Activated T-cell treated with anti-CD3 and anti-CD28 coated beads, Interleukin-2, amount 50 U/mL, for 72 hours (primary cell): ENCODE results near the gene EBF3. TPM values are rescaled to one million over a fixed set of nuclear protein-coding genes. Genes with fewer than 3 reads are reported as not detected.
"Not testable (repeated sequence)": the region's sequence is repeated elsewhere in the genome, so short reads cannot be mapped to it uniquely, and the experiment has no call there.

Source experiments
- ATAC-seq, 2 donors: fragments of 150-1000 bp; cut with Tn5 transposase; replicated peaks in 1 of 2; 2 replicates each; pipeline ENCODE4 v1.10.0; 2021; ENCODE audit warnings: moderate library complexity in 2 of 2, mild to moderate bottlenecking in 1 of 2
- DNase-seq, 2 donors: peaks; one replicate each; pipeline ENCODE4 v3.0.0; 2021 to 2022; ENCODE audit warnings: mixed read lengths in 1 of 2
- H3K27ac Mint-ChIP-seq: one replicate; pipeline ENCODE4 v1.8.0; 2022; ENCODE audit warnings: mild to moderate bottlenecking, moderate library complexity, mixed read lengths
- H3K27me3 Mint-ChIP-seq: one replicate; pipeline ENCODE4 v1.8.0; 2022; ENCODE audit warnings: low read depth, mixed read lengths
- H3K36me3 Mint-ChIP-seq, 2 donors: one replicate each; pipeline ENCODE4 v1.8.0; 2022; ENCODE audit warnings: mixed read lengths in 2 of 2, mild to moderate bottlenecking in 1 of 2; ENCODE audit not compliant: insufficient read depth in 2 of 2
- H3K4me1 Mint-ChIP-seq: one replicate; pipeline ENCODE4 v1.8.0; 2022; ENCODE audit warnings: low read depth, mixed read lengths
- H3K4me3 Mint-ChIP-seq, 2 donors: one replicate each; pipeline ENCODE4 v1.8.0; 2022; ENCODE audit warnings: mild to moderate bottlenecking in 2 of 2, mixed read lengths in 2 of 2, moderate library complexity in 2 of 2
- H3K9me3 Mint-ChIP-seq, 2 donors: one replicate each; pipeline ENCODE4 v1.8.0; 2022; ENCODE audit warnings: mixed read lengths in 2 of 2
- total RNA-seq, 2 donors: library from RNA; stranded (reverse); gene quantifications; one replicate each; pipeline ENCODE4 v1.2.3, GENCODE V29; 2022

Gene EBF3
- total RNA-seq, 2 donors from 2014 or later: not detected

DNA sequence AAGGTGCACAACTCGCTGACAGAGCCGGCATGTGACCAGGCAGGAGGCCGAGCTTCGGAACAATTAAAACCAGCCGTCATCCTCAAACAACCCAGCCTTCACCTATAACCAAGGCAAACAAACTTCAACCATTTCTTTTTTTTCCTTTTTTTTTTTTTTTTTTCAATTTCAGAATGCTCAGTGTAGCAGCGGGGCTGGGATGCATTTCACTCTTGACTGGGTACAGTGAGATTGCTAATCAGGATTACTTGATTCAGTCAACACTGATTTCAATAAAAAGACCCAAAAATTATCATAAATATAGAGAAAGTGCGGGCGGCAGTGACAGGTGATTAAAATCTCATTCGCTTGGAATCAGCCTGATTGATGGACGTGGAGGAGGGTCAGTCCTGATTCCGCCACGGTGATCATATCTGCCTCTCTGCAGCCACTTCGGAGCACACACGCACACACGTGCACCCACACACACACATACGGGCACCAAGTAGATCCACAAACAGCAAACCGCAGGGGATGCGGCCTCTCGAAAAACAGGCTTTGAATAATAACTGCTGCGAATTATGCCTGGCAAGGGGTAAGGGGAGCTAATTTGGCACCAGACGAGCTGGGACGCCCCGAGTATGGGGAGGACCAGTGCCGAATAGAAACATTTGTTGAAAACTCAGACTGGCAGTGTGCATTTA, 31.2 kb downstream of the EBF3 start:
- H3K9me3 Mint-ChIP-seq: no peaks in the 10 kb centered on the region
- H3K27me3 Mint-ChIP-seq: no peaks in the 10 kb centered on the region
- DNase-seq (no peak), ATAC-seq (no peak)
- no peak overlapping the region for H3K4me3 Mint-ChIP-seq
- no peaks in the 10 kb centered on the region for H3K4me1 Mint-ChIP-seq
- no peaks in the 10 kb centered on the region for H3K36me3 Mint-ChIP-seq
- H3K27ac Mint-ChIP-seq: no peak overlapping the region

GRCh38 chr10:129932182-129932581, 31.9 kb downstream of the EBF3 start:
- no peak for DNase-seq
- no peak overlapping the region for H3K27ac Mint-ChIP-seq
- peaks cover 6% of the 10 kb centered on the region for H3K27me3 Mint-ChIP-seq
- no peak for ATAC-seq
- H3K4me3 Mint-ChIP-seq: no peak overlapping the region
- no peaks in the 10 kb centered on the region for H3K36me3 Mint-ChIP-seq
- no peaks in the 10 kb centered on the region for H3K4me1 Mint-ChIP-seq
- no peaks in the 10 kb centered on the region for H3K9me3 Mint-ChIP-seq

DNA sequence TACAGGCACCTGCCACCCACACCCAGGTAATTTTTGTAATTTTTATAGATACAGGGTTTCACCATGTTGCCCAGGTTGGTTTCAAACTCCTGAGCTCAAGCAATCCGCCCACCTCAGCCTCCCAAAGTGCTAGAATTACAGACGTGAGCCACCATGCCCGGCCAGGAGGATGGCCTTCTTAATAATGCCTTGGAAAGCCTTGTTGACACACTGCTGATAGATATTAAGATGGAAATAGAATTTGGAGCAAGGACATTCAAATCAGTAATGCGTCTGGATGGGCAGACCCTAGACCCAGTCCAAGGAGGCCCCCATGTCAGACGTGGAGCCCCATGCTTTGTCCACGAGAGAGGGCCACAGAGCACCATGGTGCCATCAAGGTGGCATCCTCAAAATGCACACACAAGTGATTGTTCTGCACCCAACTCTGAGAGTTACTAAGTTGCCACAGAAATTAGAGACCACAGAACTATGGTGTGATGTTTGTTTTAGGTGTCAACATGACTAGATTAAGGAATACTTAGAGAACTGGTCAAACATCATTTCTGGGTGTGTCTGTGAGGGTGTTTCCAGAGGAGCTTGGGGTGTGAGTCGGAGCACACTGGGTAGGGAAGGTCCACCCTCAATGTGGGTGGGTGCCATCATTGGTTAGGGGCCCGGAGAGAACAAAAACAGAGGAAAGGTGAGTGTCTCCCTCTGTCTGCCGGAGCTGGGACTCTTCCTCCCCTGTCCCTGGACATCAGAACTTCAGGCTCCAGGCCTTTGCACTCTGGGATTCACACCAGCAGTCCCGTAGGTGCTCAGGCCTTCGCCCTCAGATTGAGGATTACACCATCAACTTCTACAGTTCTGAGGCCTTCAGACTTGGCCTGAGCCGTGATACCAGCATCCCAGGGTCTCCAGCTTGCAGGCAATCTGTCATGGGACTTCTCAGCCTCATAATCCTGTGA, 34.5 kb downstream of the EBF3 start:
- no peak for ATAC-seq
- H3K4me3 Mint-ChIP-seq: no peak overlapping the region
- no peak for DNase-seq
- H3K4me1 Mint-ChIP-seq: no peaks in the 10 kb centered on the region
- no peak overlapping the region for H3K27ac Mint-ChIP-seq
- H3K27me3 Mint-ChIP-seq: peaks cover 6% of the 10 kb centered on the region
- no peaks in the 10 kb centered on the region for H3K9me3 Mint-ChIP-seq
- no peaks in the 10 kb centered on the region for H3K36me3 Mint-ChIP-seq

DNA sequence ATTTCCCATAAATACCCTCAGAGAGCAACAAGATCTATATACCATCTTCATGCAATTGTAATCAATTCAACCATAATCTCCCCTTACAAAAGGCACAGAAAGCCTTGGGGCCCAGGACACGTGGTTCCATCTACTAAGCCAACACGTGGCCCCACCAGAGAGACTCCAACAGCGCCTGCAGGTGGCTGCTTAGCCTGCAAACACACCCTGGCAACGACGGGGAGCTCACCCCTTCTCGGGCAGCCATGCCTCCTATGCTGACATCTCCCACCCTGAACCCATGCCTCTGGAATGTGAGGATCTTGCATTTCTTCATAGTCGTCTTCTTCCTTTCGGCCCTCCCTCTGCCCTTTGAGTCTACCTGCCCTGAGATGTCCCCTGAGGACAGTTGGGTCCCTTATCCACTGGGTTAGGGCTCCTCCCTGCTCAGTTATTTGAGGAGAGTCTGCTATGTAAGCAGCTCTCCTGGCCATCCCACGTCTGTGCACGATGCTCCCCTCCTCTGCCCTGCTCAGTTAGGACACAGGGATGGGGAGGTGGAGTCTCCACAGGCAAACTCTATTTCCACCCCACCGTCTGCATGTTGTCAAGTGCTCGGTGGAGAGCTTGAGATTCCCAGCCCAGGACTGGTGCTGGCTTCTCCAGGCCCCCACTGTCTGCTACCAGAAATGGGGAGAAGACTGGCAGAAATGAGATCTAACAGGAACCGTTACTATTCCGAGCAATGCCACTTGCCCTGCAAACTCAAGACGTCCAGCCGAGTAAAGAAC, 36.5 kb downstream of the EBF3 start:
- no peak overlapping the region for H3K27ac Mint-ChIP-seq
- no peak for DNase-seq
- no peak overlapping the region for H3K4me3 Mint-ChIP-seq
- no peaks in the 10 kb centered on the region for H3K9me3 Mint-ChIP-seq
- ATAC-seq: no peak
- no peaks in the 10 kb centered on the region for H3K36me3 Mint-ChIP-seq
- H3K4me1 Mint-ChIP-seq: no peaks in the 10 kb centered on the region
- peaks cover 6% of the 10 kb centered on the region for H3K27me3 Mint-ChIP-seq

- no peak for ATAC-seq
- no peaks in the 10 kb centered on the region for H3K36me3 Mint-ChIP-seq
- peaks cover 6% of the 10 kb centered on the region for H3K27me3 Mint-ChIP-seq
- no peak for DNase-seq
- no peaks in the 10 kb centered on the region for H3K4me1 Mint-ChIP-seq
- H3K27ac Mint-ChIP-seq: no peak overlapping the region
- no peak overlapping the region for H3K4me3 Mint-ChIP-seq
- H3K9me3 Mint-ChIP-seq: no peaks in the 10 kb centered on the region
These were observed 37.7 kb downstream of the EBF3 start for GRCh38 chr10:129926066-129927055.

DNA sequence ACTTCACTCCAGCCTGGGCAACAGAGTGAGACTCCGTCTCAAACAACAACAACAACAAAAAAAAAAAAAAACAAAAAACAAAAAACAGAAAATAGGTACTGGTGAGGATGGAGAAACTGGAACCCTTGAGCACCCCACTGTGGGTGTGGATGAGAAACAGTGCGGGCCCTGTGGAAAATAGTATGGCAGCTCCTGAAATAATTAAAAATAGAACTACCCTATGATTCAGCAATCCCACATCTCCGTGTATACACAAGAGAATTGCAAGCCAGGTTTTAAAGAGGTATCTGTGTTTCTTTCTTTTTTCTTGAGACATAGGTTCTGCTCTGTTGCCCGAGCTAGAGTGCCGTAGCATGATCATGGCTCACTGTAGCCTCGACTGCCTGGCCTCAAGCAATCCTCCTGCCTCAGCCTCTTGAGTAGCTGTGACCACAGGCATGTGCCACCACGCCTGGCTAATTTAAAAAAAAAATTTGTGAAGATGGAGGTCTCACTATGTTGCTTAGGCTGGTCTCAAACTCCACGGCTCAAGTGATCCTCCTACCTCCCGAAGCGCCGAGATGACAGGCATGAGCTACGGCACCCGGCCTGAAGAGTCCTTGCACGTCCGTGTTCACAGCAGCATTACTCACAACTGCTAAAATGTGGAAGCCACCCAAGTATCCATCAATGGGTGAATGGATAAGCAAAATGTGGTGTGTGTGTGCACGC, 39.5 kb downstream of the EBF3 start:
- H3K4me1 Mint-ChIP-seq: no peaks in the 10 kb centered on the region
- H3K4me3 Mint-ChIP-seq: no peak overlapping the region
- H3K27me3 Mint-ChIP-seq: peaks cover 6% of the 10 kb centered on the region
- DNase-seq (no peak), ATAC-seq (no peak)
- H3K36me3 Mint-ChIP-seq: no peaks in the 10 kb centered on the region
- H3K27ac Mint-ChIP-seq: no peak overlapping the region
- H3K9me3 Mint-ChIP-seq: no peaks in the 10 kb centered on the region

- no peaks in the 10 kb centered on the region for H3K36me3 Mint-ChIP-seq
- H3K9me3 Mint-ChIP-seq: no peaks in the 10 kb centered on the region
- H3K4me1 Mint-ChIP-seq: no peaks in the 10 kb centered on the region
- peaks cover 4% of the 10 kb centered on the region for H3K27me3 Mint-ChIP-seq
- DNase-seq: no peak
- no peak overlapping the region for H3K4me3 Mint-ChIP-seq
- H3K27ac Mint-ChIP-seq: no peak overlapping the region
- ATAC-seq: no peak
These were observed 41.4 kb downstream of the EBF3 start for GRCh38 chr10:129922598-129923123.

DNA sequence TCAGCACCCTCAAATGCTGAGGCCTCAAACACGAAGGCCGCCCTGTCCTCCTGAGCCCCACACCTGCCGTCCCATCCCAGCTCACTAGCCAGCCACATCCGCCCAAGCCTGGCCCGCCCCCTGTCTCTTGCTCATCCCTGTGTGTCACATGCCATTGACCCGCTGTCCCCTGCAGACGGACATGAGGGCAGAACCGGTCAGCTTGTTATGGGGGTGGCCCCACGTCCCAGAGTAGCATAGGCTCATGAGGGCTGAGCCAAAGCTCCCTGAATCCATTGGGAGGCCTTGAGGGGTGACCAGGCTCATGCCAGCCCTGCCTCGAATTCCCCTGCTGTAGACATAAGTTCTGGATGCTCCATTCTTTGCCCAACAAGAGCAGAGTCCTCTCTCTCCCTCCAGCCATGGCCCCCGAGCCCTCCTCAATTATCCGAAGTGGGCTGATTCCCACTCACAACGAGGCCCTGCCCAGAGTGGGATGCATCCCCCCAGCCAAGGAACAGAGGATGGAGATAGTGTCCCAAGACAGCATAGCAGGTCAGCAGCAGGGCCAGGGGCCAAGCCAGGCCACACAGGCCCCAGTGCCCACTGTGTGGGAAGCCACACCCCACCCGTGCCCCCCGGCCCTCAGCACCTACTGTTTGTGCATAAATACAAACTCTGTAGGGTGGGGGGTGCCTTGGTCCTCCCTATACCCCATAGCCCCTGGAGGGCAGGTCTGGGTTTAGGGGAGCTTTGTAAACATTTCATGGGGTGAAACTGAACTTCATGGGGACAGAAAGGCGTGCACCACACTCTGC, 42.1 kb downstream of the EBF3 start:
- Mint-ChIP-seq H3K4me1 (no peaks in the 10 kb centered on the region), H3K27ac (no peak overlapping the region), H3K9me3 (no peaks in the 10 kb centered on the region), H3K36me3 (no peaks in the 10 kb centered on the region), H3K4me3 (no peak overlapping the region), H3K27me3 (no peaks in the 10 kb centered on the region)
- no peak for DNase-seq
- no peak for ATAC-seq

- ATAC-seq (no peak), DNase-seq (no peak)
- Mint-ChIP-seq H3K36me3 (no peaks in the 10 kb centered on the region), H3K9me3 (no peaks in the 10 kb centered on the region), H3K27ac (no peak overlapping the region), H3K4me3 (no peak overlapping the region), H3K27me3 (no peaks in the 10 kb centered on the region), H3K4me1 (no peaks in the 10 kb centered on the region)
These were observed 42.9 kb downstream of the EBF3 start for GRCh38 chr10:129921065-129921670.

DNA sequence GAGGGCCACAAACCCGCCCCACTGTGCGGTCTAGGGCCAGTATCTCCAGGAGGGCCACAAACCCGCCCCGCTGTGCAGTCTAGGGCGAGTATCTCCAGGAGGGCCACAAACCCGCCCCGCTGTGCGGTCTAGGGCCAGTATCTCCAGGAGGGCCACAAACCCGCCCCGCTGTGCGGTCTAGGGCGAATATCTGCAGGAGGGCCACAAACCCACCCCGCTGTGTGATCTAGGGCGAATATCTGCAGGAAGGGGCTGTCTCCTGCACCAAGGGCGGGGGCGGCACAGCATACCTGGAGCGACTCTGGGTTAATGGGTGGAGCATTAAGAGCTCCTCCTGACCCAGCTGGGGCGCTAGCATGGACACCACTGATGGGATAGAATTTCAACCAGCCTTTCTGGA, 43.9 kb downstream of the EBF3 start:
- not testable (repeated sequence) for H3K27ac Mint-ChIP-seq, ATAC-seq, DNase-seq, H3K4me1 Mint-ChIP-seq, H3K36me3 Mint-ChIP-seq, H3K9me3 Mint-ChIP-seq, H3K27me3 Mint-ChIP-seq, H3K4me3 Mint-ChIP-seq

- Mint-ChIP-seq H3K4me3 (no peak overlapping the region), H3K27me3 (no peaks in the 10 kb centered on the region), H3K36me3 (no peaks in the 10 kb centered on the region), H3K27ac (no peak overlapping the region), H3K4me1 (no peaks in the 10 kb centered on the region), H3K9me3 (no peaks in the 10 kb centered on the region)
- DNase-seq: no peak
- no peak for ATAC-seq
These were observed 44.7 kb downstream of the EBF3 start for GRCh38 chr10:129919358-129919757.
